Stimulated activated CD8-positive, alpha-beta memory T cell treated with anti-CD3 and anti-CD28 coated beads, Interleukin-15, amount 100 ng/mL, for 4 hours (primary cell): ENCODE data around the gene KIAA0586.

Experiments used
- DNase-seq, 2 donors: peaks; one replicate each; pipeline ENCODE4 v3.0.0-alpha.2; 2020; ENCODE audit warnings: low read depth in 2 of 2

KIAA0586 gene

DNA sequence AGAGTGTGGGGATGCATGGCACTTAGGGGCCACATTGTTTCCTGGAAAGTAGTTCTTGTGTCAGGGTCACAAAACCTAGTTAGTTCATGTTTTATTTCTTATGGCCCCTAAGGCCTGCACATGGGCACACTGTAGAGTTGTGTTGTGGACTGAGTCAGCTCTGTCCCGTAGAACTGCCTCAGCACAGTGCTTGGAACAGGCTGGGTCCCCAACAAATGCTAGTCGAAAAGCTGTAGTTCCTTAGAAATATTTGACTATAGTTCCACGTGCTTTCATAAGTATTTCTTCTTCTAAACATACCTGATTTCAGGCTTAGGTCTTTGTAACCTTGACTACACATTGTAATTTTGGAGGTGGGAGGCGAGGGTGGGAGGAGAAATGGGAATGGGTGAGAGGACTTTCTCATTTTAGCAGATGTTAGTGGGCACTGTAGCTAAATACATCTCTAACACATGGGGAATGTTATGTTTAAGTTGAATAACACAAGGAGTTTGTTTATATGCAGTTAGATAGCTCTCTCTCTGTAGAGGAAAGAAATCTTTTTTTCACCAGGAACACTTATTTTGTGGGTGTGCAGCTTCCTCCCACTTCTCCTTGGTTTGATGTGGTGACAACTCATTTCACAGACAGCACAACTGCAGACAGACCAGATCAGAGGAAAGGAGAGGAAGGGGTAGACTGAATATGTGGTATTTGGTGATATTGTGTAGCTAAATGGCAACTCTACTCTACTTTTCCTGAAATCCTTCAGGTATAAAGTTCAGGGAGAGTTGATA lies 170.7 kb downstream of the KIAA0586 start:
- DNase-seq: no peak

DNA sequence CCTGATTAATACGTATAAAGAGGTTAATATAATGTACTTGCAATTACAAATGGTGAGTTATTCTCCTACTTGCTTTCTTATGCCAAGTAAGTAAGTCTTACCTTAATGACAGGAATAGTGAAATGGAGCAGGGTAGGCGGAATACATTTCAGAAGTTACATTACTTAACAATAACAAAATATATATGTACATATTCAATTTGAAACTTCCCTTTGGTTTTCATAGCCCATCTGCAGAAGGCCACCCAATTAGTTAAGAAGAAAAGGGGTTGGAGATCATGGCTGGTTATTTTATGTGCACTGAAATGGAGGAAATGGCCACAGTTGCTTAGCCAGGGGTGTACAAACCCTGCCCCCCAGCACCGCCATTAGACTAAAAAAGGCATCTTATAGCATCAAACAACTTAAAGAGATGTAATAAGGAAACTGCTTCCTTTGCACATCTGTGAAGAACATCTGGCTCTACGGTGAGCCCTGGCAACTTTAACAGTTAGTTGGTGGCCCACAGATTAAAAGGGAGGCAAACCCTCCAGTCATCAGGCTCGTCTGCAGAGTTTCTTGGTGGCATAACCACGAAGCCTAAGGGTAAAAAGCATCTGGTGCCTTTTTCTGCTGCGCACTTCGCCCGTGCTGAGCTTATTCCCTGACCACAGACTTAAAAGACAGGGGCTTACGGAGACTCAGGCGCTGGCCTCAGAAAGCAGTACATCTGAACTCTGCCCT lies 171.4 kb downstream of the KIAA0586 start:
- DNase-seq: no peak

DNA sequence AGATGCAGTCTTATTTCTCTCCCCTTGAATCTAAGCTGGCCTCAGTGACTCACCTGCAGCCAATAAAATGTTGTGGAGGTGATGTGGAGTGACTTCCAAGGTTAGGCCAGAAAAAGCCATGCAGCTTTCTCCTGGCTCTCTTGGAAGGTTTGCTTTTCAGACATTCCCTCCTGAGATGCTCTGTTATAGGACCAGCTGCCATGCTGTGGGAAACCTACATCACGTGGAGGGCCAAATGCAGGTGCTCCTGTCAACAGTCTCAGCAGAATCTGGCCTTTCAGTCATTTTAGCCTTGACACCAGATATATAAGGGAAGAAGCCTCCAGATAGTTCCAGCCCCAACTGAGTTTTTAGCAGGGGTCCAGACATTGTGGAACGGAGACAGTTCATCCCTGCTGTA lies 172.2 kb downstream of the KIAA0586 start:
- DNase-seq: no peak
